OCI-LY1 (cell line): ENCODE results near the gene PLPP4.

ENCODE experiments used
- H2AFZ ChIP-seq: fragments of 200-600 bp; sonication (generic), shearing (Covaris generic); 2 replicates; pipeline ENCODE4 v1.6.0; 2014; ENCODE audit warnings: antibody characterized with exemption, mild to moderate bottlenecking, low read length
- H3F3A ChIP-seq: fragments of 200-600 bp; sonication (generic), shearing (Covaris generic); 2 replicates; pipeline ENCODE4 v1.6.0; 2014; ENCODE audit warnings: mild to moderate bottlenecking, antibody characterized with exemption, low read length, moderate library complexity; ENCODE audit not compliant: insufficient read depth
- H3K27ac ChIP-seq: fragments of 200-600 bp; sonication (generic); 2 replicates; pipeline ENCODE4 v1.5.1; 2014; ENCODE audit warnings: low read length, mixed run types, mild to moderate bottlenecking, low read depth; ENCODE audit not compliant: poor library complexity, severe bottlenecking
- H3K27me3 ChIP-seq: fragments of 200-600 bp; sonication (generic); 2 replicates; pipeline ENCODE4 v1.6.0; 2014; ENCODE audit warnings: antibody characterized with exemption, mild to moderate bottlenecking, low read length, moderate library complexity; ENCODE audit not compliant: insufficient read depth
- H3K36me3 ChIP-seq: fragments of 200-600 bp; sonication (generic); 2 replicates; pipeline ENCODE4 v1.6.1; 2014; ENCODE audit warnings: mild to moderate bottlenecking, antibody characterized with exemption, low read length, moderate library complexity, mixed read lengths; ENCODE audit not compliant: insufficient read depth
- H3K4me1 ChIP-seq: fragments of 200-600 bp; sonication (generic); 2 replicates; pipeline ENCODE4 v1.5.1; 2014; ENCODE audit warnings: mild to moderate bottlenecking, low read length, moderate library complexity; ENCODE audit not compliant: insufficient read depth, severe bottlenecking
- H3K4me2 ChIP-seq: fragments of 200-600 bp; sonication (generic), shearing (Covaris generic); 2 replicates; pipeline ENCODE4 v1.6.1; 2014; ENCODE audit warnings: low read length
- H3K4me3 ChIP-seq: fragments of 200-600 bp; sonication (generic); 2 replicates; pipeline ENCODE4 v1.5.1; 2014; ENCODE audit warnings: low read length, low read depth, mild to moderate bottlenecking, mixed read lengths; ENCODE audit not compliant: poor library complexity, severe bottlenecking
- H3K79me2 ChIP-seq: fragments of 200-600 bp; shearing (Covaris generic); 2 replicates; pipeline ENCODE4 v1.6.1; 2016; ENCODE audit warnings: mixed run types, low read length, mixed read lengths; ENCODE audit not compliant: insufficient read depth
- H3K9ac ChIP-seq: fragments of 200-600 bp; sonication (generic), shearing (Covaris generic); 2 replicates; pipeline ENCODE4 v1.6.1; 2014; ENCODE audit warnings: mild to moderate bottlenecking, low read length, mixed read lengths
- H3K9me2 ChIP-seq: fragments of 200-600 bp; sonication (generic), shearing (Covaris generic); 2 replicates; pipeline ENCODE4 v1.6.1; 2014; ENCODE audit warnings: low read depth, mild to moderate bottlenecking, low read length, mixed read lengths
- H3K9me3 ChIP-seq: fragments of 200-600 bp; shearing (Covaris generic); 2 replicates; pipeline ENCODE4 v1.6.1; 2014; ENCODE audit warnings: low read length, mixed read lengths
- H4K20me1 ChIP-seq: fragments of 200-600 bp; sonication (generic), shearing (Covaris generic); 2 replicates; pipeline ENCODE4 v1.6.0; 2016; ENCODE audit warnings: mild to moderate bottlenecking, low read length; ENCODE audit not compliant: insufficient read depth
- EZH2 ChIP-seq: fragments of 200-600 bp; sonication (generic), shearing (Covaris generic); IDR thresholded peaks from 2 replicates; pipeline ENCODE4 v1.8.0; 2017; ENCODE audit warnings: borderline replicate concordance, mixed run types, mild to moderate bottlenecking, antibody characterized with exemption, low read length, moderate library complexity, mixed read lengths
- TF ChIP-seq, protein P1 (sequence below): fragments of 200-600 bp; sonication (generic), shearing (Covaris generic); IDR thresholded peaks from 2 replicates; pipeline ENCODE4 v1.5.1; 2017; ENCODE audit warnings: mild to moderate bottlenecking, antibody characterized with exemption, low read length, moderate library complexity, mixed read lengths

PLPP4 gene

GRCh38 chr10:120426306-120426705 lies 30.7 kb upstream of the PLPP4 start:
- Histone ChIP-seq H3K9me3 (no peaks in the 10 kb centered on the region), H4K20me1 (no peaks in the 10 kb centered on the region), H3K4me1 (no peaks in the 10 kb centered on the region), H3K79me2 (no peaks in the 10 kb centered on the region), H3K27me3 (no peaks in the 10 kb centered on the region), H3K4me3 (no peak overlapping the region), H3K27ac (no peak overlapping the region), H2AFZ (no peak overlapping the region), H3K9me2 (no peaks in the 10 kb centered on the region), H3K4me2 (no peak overlapping the region), H3F3A (no peaks in the 10 kb centered on the region), H3K36me3 (no peaks in the 10 kb centered on the region), H3K9ac (no peak overlapping the region)
- TF ChIP-seq EZH2 = no peak

GRCh38 chr10:120428754-120429153 lies 28.3 kb upstream of the PLPP4 start:
- no peak for TF ChIP-seq EZH2
- TF ChIP-seq, protein P1, sequence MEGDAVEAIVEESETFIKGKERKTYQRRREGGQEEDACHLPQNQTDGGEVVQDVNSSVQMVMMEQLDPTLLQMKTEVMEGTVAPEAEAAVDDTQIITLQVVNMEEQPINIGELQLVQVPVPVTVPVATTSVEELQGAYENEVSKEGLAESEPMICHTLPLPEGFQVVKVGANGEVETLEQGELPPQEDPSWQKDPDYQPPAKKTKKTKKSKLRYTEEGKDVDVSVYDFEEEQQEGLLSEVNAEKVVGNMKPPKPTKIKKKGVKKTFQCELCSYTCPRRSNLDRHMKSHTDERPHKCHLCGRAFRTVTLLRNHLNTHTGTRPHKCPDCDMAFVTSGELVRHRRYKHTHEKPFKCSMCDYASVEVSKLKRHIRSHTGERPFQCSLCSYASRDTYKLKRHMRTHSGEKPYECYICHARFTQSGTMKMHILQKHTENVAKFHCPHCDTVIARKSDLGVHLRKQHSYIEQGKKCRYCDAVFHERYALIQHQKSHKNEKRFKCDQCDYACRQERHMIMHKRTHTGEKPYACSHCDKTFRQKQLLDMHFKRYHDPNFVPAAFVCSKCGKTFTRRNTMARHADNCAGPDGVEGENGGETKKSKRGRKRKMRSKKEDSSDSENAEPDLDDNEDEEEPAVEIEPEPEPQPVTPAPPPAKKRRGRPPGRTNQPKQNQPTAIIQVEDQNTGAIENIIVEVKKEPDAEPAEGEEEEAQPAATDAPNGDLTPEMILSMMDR = no peak

DNA sequence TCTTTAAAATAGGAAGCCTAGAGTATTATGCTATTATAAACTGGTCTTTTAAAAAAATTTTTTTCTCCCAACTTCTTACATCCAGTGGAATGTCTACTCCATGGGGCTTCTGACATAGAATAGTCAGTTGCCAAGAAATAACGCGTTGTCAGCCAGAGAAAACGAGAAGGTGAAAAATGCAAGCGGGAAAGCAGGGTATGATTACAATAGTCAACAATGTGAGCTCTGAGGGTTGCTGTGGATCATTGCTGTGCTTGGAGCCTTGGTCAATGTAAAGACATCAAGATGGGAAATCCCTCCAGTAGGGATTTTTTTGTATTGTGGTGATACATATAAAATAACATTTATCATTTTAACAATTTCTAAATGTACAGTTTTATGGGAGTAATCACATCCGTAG lies 27.6 kb upstream of the PLPP4 start:
- Histone ChIP-seq H3K79me2 (no peaks in the 10 kb centered on the region), H2AFZ (no peak overlapping the region), H3K4me1 (no peaks in the 10 kb centered on the region), H4K20me1 (no peaks in the 10 kb centered on the region), H3K27me3 (no peaks in the 10 kb centered on the region), H3K9ac (no peak overlapping the region), H3K4me2 (no peak overlapping the region), H3K9me2 (no peaks in the 10 kb centered on the region), H3K36me3 (no peaks in the 10 kb centered on the region), H3K27ac (no peak overlapping the region), H3F3A (no peaks in the 10 kb centered on the region), H3K9me3 (no peaks in the 10 kb centered on the region), H3K4me3 (no peak overlapping the region)
- TF ChIP-seq EZH2 = no peak
- TF ChIP-seq, protein P1 = no peak

More at GRCh38 chr10:120428754-120429153, 28.3 kb upstream of the PLPP4 start:
- no peaks in the 10 kb centered on the region for H3K27me3 ChIP-seq
- no peak overlapping the region for H3K4me3 ChIP-seq
- no peaks in the 10 kb centered on the region for H3K9me3 ChIP-seq
- no peaks in the 10 kb centered on the region for H3K9me2 ChIP-seq
- no peak overlapping the region for H2AFZ ChIP-seq
- H3K4me2 ChIP-seq = no peak overlapping the region
- no peaks in the 10 kb centered on the region for H4K20me1 ChIP-seq
- no peaks in the 10 kb centered on the region for H3K36me3 ChIP-seq
- H3K4me1 ChIP-seq = no peaks in the 10 kb centered on the region
- H3K27ac ChIP-seq = no peak overlapping the region
- H3K79me2 ChIP-seq = no peaks in the 10 kb centered on the region
- H3F3A ChIP-seq = no peaks in the 10 kb centered on the region
- H3K9ac ChIP-seq = no peak overlapping the region

DNA sequence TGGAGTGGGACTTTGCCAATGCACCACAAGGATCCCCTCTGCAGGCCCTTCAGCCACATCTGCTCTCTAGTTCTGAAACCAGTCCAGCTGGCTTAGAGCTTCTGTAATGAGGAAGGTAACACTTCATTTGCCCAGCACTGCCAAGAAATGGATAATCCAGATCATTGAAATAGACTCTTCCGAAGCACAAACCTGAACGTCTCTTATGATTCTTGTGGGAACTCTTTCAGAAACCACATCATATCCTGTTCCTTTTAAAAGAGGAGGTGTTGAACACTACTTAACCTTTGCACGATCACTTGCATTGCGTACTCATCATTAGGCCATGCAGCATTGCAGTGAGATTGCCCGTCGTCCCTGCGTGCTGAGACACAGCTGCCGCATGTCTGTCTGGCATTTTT lies 25.8 kb upstream of the PLPP4 start:
- H4K20me1 ChIP-seq = no peaks in the 10 kb centered on the region
- H3K79me2 ChIP-seq = no peaks in the 10 kb centered on the region
- H2AFZ ChIP-seq = no peak overlapping the region
- H3K4me3 ChIP-seq = no peak overlapping the region
- no peaks in the 10 kb centered on the region for H3K4me1 ChIP-seq
- no peak overlapping the region for H3K27ac ChIP-seq
- no peaks in the 10 kb centered on the region for H3K9me2 ChIP-seq
- H3K9me3 ChIP-seq = no peaks in the 10 kb centered on the region
- H3F3A ChIP-seq = no peaks in the 10 kb centered on the region
- no peak overlapping the region for H3K9ac ChIP-seq
- H3K27me3 ChIP-seq = no peaks in the 10 kb centered on the region
- no peaks in the 10 kb centered on the region for H3K36me3 ChIP-seq
- TF ChIP-seq, protein P1 = no peak
- no peak for TF ChIP-seq EZH2
- H3K4me2 ChIP-seq = no peak overlapping the region
